ENCODE results near the gene AADACL4. TPM values are rescaled to one million over a fixed set of nuclear protein-coding genes. Genes with fewer than 3 reads are reported as not detected.
A peak's percentile ranks its signal among the peaks of the same experiment; 100 is the strongest.

AADACL4 gene
- total and polyA plus RNA-seq, 10 of the 15 experiments (the other 5 are each of a cell fraction or from before 2014, with no cell fraction given): not detected

GRCh38 chr1:12658531-12659453 is 14.9 kb downstream of the AADACL4 start (continued):
- TF ChIP-seq BCL3 (IDR thresholded peaks at IDR 0.05; ENCODE audit: borderline replicate concordance, insufficient read depth, low read depth, low read length, poor library complexity, severe bottlenecking) (no peak), PML (IDR thresholded peaks at IDR 0.05; ENCODE audit: low read length) (no peak), CREM (IDR thresholded peaks at IDR 0.05; ENCODE audit: low read depth) (0 out of 2 replicates have a peak, but pooled peaks have one; percentile 36), NKRF (conservative IDR thresholded peaks at IDR 0.05) (no peak), ATF7 (IDR thresholded peaks at IDR 0.05; ENCODE audit: low read depth) (no peak), ZZZ3 (IDR thresholded peaks at IDR 0.05; ENCODE audit: control insufficient read depth, insufficient read length, low read depth) (no peak), E4F1 (IDR thresholded peaks at IDR 0.05; ENCODE audit: borderline replicate concordance, partially characterized antibody) (no peak), ZNF274 (IDR thresholded peaks at IDR 0.05; ENCODE audit: insufficient read depth, insufficient read length) (no peak), CUX1 (IDR thresholded peaks at IDR 0.05; ENCODE audit: insufficient replicate concordance, low read depth, low read length) (no peak), CBX5 (IDR thresholded peaks at IDR 0.05; ENCODE audit: low read depth) (no peak), BHLHE40 (IDR thresholded peaks at IDR 0.05; ENCODE audit: borderline replicate concordance in 1 of 2, low read depth in 2 of 2, low read length in 1 of 2) (no peak), CTCF (IDR thresholded peaks at IDR 0.05 in 2 of 3, conservative IDR thresholded peaks at IDR 0.05 in 1 of 3; ENCODE audit: control insufficient read depth in 2 of 3, extremely low read depth in 1 of 3, insufficient read depth in 1 of 3, low read depth in 3 of 3, low read length in 3 of 3) (peak; percentile 87 to 94 (median 89)), RAD21 (IDR thresholded peaks at IDR 0.05; ENCODE audit: insufficient read depth, low read depth, low read length) (peak; percentile 84), NR2C1 (IDR thresholded peaks at IDR 0.05) (no peak)

All from GM12878 (cell line).